DOHH2 (cell line): ENCODE measurements around the gene TFF2.

Experiments used
- H3F3A ChIP-seq: fragments of 200-600 bp; sonication (generic), shearing (Covaris generic); 2 replicates; pipeline ENCODE4 v1.6.0; 2016; ENCODE audit warnings: antibody characterized with exemption, mild to moderate bottlenecking; ENCODE audit not compliant: control insufficient read depth, insufficient read depth
- H3K27ac ChIP-seq: fragments of 200-600 bp; sonication (generic); 2 replicates; pipeline ENCODE4 v1.5.1; 2014; ENCODE audit warnings: low read depth, mild to moderate bottlenecking, low read length, moderate library complexity
- H3K27me3 ChIP-seq: fragments of 200-600 bp; sonication (generic); 2 replicates; pipeline ENCODE4 v1.6.1; 2014; ENCODE audit warnings: mild to moderate bottlenecking, low read length, mixed read lengths; ENCODE audit not compliant: control insufficient read depth
- H3K36me3 ChIP-seq: fragments of 200-600 bp; sonication (generic); 2 replicates; pipeline ENCODE4 v1.6.1; 2014; ENCODE audit warnings: mild to moderate bottlenecking, low read length, moderate library complexity, mixed read lengths; ENCODE audit not compliant: control insufficient read depth
- H3K4me1 ChIP-seq: fragments of 200-600 bp; sonication (generic); 2 replicates; pipeline ENCODE4 v1.6.1; 2014; ENCODE audit warnings: mild to moderate bottlenecking, low read length, mixed read lengths; ENCODE audit not compliant: control insufficient read depth
- H3K4me2 ChIP-seq: fragments of 200-600 bp; sonication (generic); 2 replicates; pipeline ENCODE4 v1.6.0; 2014; ENCODE audit warnings: mild to moderate bottlenecking, low read length, moderate library complexity
- H3K4me3 ChIP-seq: fragments of 200-600 bp; sonication (generic); 2 replicates; pipeline ENCODE4 v1.5.1; 2014; ENCODE audit warnings: mild to moderate bottlenecking, low read length, mixed read lengths
- H3K79me2 ChIP-seq: fragments of 200-600 bp; sonication (generic); 2 replicates; pipeline ENCODE4 v1.6.1; 2014; ENCODE audit warnings: mild to moderate bottlenecking, low read length, mixed read lengths; ENCODE audit not compliant: control insufficient read depth
- H3K9me2 ChIP-seq: fragments of 200-600 bp; sonication (generic); replicated peaks from 2 replicates; pipeline ENCODE4 v1.6.1; 2014; ENCODE audit warnings: mild to moderate bottlenecking, low read length, mixed read lengths; ENCODE audit not compliant: control insufficient read depth
- H3K9me3 ChIP-seq: fragments of 200-600 bp; sonication (generic); 2 replicates; pipeline ENCODE4 v1.6.1; 2014; ENCODE audit warnings: antibody characterized with exemption, low read length, mixed read lengths; ENCODE audit not compliant: control insufficient read depth, insufficient read depth
- H4K20me1 ChIP-seq: fragments of 200-600 bp; sonication (generic); 2 replicates; pipeline ENCODE4 v1.6.0; 2014; ENCODE audit warnings: low read depth, mild to moderate bottlenecking, antibody characterized with exemption, low read length, moderate library complexity; ENCODE audit not compliant: control insufficient read depth, insufficient read depth
- CTCF ChIP-seq: fragments of 200-600 bp; sonication (generic); IDR thresholded peaks from one replicate; pipeline ENCODE4 v1.5.1; 2014; ENCODE audit warnings: antibody characterized with exemption, mild to moderate bottlenecking, low read depth, low read length; ENCODE audit not compliant: poor library complexity, severe bottlenecking
- EZH2phosphoT487 ChIP-seq: fragments of 200-600 bp; sonication (generic); IDR thresholded peaks from 2 replicates; pipeline ENCODE4 v1.6.1; 2017; ENCODE audit warnings: borderline replicate concordance, mild to moderate bottlenecking, antibody characterized with exemption, low read length, moderate library complexity, mixed read lengths

The TFF2 gene

GRCh38 chr21:42301371-42302075 is 49.3 kb downstream of the TFF2 start:
- TF ChIP-seq EZH2phosphoT487, result no peak
- TF ChIP-seq CTCF, result no peak
- Histone ChIP-seq H3K9me2 (no peaks in the 10 kb centered on the region), H3K4me1 (no peaks in the 10 kb centered on the region)

GRCh38 chr21:42300956-42301355 is 49.8 kb downstream of the TFF2 start:
- Histone ChIP-seq H3K4me2 (no peak overlapping the region), H3F3A (no peaks in the 10 kb centered on the region), H3K79me2 (no peaks in the 10 kb centered on the region), H3K9me2 (no peaks in the 10 kb centered on the region), H3K9me3 (no peaks in the 10 kb centered on the region), H3K36me3 (no peaks in the 10 kb centered on the region), H4K20me1 (no peaks in the 10 kb centered on the region), H3K4me1 (no peaks in the 10 kb centered on the region), H3K4me3 (no peak overlapping the region), H3K27me3 (0 out of 2 replicates have a peak, but pooled peaks cover 4% of the 10 kb centered on the region), H3K27ac (no peak overlapping the region)
- TF ChIP-seq EZH2phosphoT487 (no peak), CTCF (no peak)

More at GRCh38 chr21:42301371-42302075, 49.3 kb downstream of the TFF2 start:
- no peak overlapping the region for H3K4me3 ChIP-seq
- H3K27me3 ChIP-seq, result 0 out of 2 replicates have a peak, but pooled peaks cover 4% of the 10 kb centered on the region
- H4K20me1 ChIP-seq, result no peaks in the 10 kb centered on the region
- no peak overlapping the region for H3K4me2 ChIP-seq
- no peaks in the 10 kb centered on the region for H3K79me2 ChIP-seq
- H3K9me3 ChIP-seq, result no peaks in the 10 kb centered on the region
- no peaks in the 10 kb centered on the region for H3K36me3 ChIP-seq
- H3K27ac ChIP-seq, result no peak overlapping the region
- H3F3A ChIP-seq, result no peaks in the 10 kb centered on the region

GRCh38 chr21:42300045-42300583 is 50.7 kb downstream of the TFF2 start:
- no peak overlapping the region for H3K4me3 ChIP-seq
- H3K4me2 ChIP-seq, result no peak overlapping the region
- H3K4me1 ChIP-seq, result no peaks in the 10 kb centered on the region
- no peaks in the 10 kb centered on the region for H3K9me2 ChIP-seq
- TF ChIP-seq EZH2phosphoT487 (no peak), CTCF (no peak)
- no peaks in the 10 kb centered on the region for H3F3A ChIP-seq
- no peak overlapping the region for H3K27ac ChIP-seq
- H3K27me3 ChIP-seq, result 0 out of 2 replicates have a peak, but pooled peaks cover 4% of the 10 kb centered on the region
- no peaks in the 10 kb centered on the region for H3K79me2 ChIP-seq
- no peaks in the 10 kb centered on the region for H3K9me3 ChIP-seq
- no peaks in the 10 kb centered on the region for H3K36me3 ChIP-seq
- H4K20me1 ChIP-seq, result no peaks in the 10 kb centered on the region
